ENCODE results near the gene GRAP2.
A peak's percentile ranks its signal among the peaks of the same experiment; 100 is the strongest.

GRAP2 gene

DNA sequence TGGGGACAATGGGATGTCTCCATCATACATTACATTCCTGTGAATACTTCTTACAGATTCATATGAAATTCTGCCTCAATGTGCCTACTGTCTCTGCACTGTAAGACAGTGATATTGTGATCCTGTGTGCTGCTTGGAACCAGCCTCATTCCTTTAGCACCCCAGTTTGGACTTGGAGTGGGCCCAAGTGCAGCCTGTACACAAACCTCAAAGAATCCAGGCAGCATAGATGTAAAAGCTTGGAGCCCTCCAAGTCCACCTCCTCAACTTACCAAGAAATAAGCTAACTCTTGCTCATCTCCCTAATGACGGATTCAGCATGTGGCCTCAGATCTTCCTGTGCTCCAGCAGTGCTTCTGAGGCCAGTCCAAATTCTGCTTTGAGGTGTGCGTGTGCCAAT lies 24.4 kb downstream of the GRAP2 start:
- no peak for DNase-seq (ENCODE audit: low spot score)

DNA sequence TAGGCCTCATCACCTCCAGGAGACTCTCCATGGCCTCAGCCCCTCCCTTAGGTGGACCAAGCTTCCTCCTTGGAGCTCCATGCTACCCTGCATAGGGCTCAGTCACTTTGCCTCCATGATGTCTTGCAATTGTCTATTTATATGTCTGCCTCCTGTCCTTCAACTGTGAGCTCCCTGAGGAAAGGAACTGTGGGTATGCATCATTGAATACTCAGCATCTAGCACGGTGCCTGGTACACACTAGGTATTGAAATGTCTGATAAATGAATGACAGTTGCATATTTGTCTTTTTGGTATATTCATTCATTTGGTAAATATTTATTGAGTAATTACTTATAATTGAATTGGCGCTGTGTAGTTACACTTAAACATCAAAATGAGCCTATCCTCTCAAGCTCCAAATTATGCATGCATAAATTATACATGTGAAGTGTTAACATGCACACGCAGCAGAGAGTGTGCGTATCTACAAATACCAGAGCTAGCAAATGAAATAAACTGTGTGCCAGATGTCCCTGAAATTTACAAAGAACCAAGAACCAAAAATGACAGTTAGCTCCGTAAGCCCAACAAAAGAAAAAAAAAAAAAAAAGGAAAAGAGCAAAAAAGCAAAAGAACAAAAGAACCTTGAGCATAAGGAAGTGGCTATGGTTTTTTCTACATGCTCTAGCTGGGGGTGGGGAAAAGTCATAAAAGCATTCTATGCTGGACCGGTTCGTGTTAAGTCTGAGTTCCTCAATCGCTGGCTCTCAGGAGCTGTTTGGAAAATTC lies 25.2 kb downstream of the GRAP2 start:
- no peak for DNase-seq (ENCODE audit: low spot score)

DNA sequence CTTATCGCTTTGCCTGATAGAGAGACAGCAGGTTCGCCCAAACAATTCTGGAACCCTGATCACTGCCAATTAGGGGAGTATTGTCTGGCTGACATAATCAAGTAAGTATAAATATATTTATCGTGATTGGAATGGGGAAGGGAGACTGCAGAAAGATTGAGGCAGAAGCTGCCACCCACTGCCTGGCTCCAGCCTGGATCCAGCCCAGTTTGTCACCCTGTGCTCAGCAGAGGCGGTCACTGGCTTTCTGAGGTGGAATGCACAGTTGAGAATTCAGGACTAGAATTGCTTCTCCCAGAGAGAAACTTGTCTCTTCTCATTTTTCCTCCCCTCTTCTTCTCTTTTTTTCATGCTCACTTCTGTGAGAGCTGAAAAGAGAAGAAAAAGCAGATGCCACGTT lies 25.9 kb downstream of the GRAP2 start:
- DNase-seq (ENCODE audit: low spot score) = no peak

DNA sequence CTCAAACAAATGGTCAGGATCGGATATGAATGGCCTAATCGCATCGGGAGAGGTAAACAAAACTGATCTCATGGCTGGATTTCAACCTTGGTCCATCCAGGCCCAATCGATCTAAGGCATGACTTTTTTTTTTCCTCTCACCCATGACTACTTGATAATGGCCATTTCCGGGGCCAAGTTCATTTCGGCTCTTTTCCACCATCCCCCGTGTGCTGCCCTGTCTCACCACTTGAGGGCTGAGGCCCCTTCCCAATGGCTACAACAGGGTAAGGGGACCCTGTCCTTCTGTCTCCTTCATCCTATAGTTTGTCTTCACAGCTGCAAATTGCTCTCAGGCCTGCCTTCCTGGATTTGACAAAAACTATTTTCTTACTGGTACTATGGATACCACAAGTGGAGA lies 26.7 kb downstream of the GRAP2 start:
- no peak for DNase-seq (ENCODE audit: low spot score)

DNA sequence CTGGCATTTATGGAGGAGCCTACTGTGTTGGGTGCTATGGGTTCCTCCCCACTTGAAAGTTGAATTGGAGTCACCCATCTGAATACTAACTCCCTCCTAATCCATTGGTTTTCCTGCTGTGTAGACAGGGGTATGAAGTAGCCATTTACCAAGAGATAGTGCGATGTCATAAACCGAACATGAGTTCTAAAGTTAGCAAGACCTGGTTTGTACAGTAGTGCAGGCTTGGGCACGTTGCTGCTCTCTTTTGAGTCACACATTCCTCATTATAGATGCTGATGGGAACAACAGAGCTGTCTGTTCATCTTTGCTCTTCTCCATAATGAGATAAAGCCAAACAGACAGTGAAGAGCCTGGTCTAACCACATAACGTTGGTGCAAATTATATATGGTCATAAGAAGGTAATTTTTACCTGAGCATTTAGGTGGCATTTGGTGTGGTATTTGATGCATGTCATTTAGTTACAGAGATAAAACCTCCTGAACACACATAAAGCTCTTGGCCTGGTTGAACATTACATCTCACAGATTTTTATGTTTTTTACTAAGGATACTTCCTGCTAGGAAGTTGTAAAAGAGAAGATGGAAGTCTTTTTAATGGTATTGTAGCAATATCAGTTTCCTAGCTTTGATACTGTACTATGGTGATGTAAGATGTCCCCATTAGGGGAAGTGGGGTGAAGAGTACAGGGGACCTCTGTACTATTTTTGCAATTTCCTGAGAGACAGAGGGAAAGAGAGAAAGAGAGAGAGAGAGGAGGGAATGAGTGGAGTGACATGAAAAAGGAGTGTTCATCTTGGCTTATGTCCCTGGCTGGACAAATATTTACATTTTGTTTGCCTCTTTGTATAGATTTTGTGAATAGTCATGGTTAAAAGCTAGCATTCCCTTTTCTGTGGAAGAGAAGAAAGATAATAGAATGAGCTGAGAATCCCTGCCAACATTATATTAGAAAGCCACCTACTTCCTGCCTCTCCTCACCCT lies 27.9 kb downstream of the GRAP2 start:
- no peak for DNase-seq (ENCODE audit: low spot score)

DNA sequence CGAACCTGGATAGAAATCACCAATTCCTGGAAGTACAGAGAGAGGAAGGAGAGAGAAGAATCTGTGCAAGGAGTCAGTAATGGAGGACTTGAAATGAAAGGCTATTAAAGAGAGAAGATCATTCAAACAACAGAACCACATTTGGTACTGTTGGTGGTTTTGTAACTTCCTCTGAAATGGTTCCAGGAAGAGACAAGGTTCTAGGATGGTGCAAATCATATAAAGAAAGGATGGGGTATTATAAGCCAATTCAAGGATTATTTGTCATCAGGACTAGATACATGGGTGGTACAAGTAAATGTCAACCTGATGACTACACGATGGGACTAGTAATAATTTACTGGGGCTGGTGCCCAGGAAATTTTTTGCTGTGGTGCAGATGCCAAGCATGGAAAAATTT lies 30.4 kb downstream of the GRAP2 start:
- DNase-seq (ENCODE audit: low spot score) = no peak

DNA sequence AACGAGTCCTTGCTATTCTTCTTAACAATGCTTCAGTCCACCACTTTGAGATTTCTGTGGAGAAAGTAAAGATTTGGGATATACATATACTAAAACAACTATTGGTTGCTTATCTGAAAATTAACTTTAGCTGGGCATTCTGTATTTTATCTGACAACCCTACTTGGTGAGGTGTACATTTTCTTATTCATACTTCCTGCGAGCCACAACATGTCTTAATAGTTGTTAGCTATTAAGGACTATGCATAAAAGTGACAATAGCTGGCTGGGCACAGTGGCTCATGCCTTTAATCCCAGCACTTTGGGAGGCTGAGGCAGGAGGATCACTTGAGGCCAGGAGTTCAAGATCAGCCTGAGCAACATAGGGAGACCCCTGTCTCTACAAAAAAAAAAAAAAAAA lies 31.3 kb downstream of the GRAP2 start:
- DNase-seq (ENCODE audit: low spot score) = no peak

DNA sequence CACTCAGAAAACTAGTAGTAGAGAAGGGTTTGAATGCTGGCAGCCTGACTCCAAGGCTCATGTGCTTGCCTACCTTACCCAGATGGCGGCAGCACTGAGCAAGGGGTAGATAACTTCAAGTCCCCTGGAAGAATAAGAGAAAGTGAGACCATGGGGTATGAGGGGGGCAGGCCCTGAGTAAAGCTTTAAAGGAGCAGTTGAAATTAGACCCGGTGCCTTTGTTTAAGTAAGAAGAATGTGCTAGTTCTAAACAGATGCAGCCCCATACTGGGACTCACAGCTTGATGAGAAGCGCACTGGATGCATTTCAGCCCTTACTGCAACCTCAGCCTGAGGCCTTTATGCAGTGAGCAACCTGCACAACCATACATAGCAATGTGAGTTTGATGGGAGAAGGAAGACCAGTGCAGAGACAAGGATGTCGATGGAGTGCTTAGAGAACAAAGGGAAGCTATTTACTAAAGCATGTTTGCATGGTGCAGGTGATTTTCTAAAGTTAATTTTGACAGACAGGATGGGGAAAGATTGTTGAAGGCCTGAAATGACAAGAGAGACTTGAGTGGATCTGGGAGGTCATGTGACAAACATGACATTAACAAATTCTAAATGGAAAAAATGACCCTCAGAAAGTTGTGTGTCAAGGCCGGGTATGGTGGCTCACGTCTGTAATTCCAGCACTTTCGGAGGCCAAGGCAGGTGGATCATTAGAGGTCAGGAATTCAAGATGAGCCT lies 32.2 kb downstream of the GRAP2 start:
- DNase-seq (ENCODE audit: low spot score) = peak; percentile 14

DNA sequence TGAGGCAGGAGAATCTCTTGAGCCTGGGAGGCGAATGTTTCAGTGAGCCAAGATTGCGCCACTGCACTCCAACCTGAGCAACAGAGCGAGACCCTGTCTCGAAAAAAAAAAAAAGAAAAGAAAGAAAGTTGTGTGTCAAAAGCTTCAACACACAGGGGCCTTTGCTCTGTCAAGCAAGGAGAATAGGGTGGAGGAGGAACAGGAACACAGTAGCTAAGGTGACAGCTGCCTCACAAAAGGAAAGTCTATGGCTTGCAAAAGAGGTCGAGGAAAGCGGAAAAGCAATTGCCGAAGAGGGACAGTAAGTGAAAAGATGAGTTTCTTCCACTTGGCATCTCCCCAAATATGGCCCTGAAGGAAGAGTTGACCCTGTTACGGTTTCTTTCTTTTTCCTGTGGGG lies 32.9 kb downstream of the GRAP2 start:
- no peak for DNase-seq (ENCODE audit: low spot score)

DNA sequence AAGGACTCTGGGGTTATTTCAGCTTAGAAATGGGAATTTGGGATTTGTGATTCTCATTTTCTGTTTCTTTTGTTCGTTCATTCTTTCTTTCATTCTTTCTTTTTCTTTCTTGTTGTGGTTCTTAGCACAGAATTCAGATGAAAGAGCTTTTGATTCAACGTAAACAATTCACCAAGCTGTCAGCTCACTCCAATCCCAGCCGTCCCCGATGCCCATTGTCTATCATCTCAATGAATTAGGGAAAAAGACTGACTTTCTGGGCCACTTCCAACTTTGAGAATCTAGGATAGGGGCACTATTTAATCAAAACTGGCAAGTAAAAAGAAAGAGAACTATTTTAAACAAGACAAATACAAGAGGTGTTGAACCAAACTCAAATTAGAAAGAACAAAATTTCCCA lies 34.2 kb downstream of the GRAP2 start:
- no peak for DNase-seq (ENCODE audit: low spot score)

DNA sequence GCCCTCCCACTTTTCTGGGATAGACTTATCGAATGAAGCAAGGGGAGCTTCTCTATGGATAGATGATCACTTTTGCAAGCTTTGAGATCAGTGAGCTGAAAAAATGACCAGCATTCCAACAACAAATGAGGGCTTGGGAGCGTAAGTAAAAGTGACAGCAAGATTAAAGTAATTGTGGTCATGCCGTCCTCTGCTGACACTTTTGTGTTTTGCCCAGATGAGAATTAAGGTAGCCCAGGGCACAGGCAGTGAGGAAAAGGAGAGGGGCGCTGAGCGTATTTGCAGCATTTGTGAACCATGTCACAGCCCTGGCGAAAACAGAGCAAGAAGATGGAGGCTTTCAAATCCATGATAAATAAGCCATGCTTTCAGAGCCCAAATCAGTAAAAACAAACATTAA lies 34.7 kb downstream of the GRAP2 start:
- no peak for DNase-seq (ENCODE audit: low spot score)

DNA sequence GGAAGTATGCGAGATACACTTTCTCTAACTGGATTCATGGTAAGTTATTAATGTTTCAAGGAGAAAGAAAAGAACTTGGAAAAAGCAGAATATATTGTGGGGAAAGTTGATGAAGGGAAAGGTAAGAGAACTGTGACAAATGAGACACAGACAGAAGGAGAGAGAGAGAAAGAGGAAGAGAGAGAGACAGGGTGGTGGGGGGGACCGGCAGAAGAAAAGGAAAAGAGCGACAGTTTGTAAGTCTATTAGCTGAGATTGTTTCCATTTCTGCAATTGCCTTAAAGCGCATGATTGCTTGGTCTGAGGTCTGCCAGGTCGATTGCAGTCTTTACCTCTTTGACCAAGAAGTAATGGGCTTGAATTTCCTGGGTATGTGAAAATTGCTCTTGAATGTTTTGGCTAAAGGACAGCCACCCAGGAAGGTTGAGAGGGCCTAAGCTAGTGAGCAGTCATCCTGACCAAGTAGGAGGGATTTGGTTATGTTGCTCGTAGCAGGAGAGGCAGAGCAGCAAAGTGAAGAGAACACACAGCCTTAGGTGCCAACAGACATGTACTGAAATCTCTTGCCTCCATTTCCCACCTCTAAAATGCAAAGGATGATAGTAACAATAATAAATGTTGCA lies 35.8 kb downstream of the GRAP2 start:
- DNase-seq (ENCODE audit: low spot score) = no peak

DNA sequence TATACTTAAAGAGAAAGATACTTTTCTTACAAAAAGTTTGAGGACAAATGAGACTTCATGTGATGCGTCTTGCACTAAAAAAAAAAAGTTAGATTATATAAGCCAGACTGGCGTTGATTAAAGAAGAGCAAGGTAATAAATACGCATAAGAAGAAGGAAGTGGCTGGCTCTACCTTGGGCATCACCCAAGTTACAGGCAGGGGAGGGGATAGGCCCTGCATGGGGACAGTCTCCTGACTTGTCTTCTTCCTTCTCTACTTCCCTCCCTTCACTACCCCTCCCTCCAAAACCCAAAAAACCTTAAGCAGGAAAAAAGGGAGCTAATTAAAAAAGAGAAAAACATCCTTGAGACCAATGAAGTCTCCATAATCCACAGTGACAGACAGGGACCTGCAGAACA lies 37.0 kb downstream of the GRAP2 start:
- DNase-seq (ENCODE audit: low spot score) = no peak

DNA sequence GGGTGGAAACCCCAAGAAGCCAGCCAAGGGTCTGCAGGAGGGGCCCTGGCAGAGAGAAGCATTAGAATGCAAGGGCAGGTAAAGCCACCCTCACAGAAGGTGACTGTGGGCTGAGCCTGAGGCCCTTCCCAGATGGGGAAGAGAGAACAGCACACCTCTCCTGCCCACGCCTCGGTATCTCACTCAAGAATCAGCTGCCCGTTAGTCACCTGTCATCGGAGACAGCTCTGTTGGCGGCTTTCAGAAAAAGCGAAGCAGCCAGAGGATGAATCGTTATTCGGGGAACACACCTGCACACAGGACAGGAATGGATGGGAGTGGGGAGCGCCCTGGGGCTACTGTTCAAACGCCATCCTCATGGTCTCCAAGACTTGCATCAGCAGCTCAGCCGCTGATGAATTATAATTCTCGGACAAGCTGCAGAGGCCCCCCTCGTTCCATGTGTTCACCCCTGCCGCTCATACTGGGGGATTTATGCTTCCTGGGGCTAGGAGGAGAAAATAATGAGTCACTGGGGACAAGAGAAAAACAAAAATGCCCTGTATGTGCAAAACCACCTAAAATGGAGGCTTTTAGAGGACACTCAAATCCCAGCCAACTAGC lies 37.7 kb downstream of the GRAP2 start:
- DNase-seq (ENCODE audit: low spot score) = no peak

DNA sequence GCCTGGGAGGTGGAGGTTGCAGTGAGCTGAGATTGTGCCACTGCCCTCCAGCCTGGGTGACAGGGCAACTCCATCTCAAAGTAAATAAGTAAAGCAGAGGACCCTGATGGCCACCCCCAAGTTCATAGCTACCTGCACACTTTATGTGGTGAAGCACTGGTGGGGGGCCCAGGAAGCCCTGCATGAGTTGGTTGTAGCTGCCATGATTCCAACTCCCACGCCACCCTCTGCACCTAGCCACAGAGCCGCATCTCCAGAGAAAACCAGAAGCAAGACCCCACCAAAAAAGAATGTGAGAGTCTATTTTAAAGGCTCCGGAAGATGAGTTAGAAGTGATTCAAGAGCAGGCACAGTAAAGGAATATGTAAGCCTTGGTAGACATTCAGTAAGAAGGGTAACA lies 38.9 kb downstream of the GRAP2 start:
- DNase-seq (ENCODE audit: low spot score) = no peak

DNA sequence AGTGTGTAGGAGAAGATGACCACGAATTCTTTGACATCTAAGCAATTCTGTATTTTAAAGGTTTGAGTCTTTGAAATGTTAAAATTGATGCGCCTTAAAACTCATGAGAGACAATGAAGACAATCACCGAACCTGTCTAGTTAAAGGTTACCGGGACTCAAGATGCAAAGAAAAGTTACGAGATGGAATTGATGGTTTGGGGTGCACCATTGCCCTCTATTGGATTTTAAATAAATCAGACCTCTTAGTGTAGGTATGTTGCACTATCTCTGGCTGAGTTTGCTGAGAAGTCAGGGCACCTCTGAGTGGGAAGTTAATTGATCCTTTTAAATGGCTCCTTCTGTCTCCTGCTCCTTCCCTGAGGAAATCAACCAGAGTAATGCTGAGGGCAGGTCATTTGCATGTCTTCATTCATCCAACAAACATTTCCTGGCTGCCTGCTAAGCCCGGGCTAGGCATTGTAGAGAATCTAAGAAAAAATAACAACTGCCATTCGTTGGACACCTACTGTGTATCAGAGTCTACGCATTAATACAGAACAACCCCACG lies 39.9 kb downstream of the GRAP2 start:
- no peak for DNase-seq (ENCODE audit: low spot score)

DNA sequence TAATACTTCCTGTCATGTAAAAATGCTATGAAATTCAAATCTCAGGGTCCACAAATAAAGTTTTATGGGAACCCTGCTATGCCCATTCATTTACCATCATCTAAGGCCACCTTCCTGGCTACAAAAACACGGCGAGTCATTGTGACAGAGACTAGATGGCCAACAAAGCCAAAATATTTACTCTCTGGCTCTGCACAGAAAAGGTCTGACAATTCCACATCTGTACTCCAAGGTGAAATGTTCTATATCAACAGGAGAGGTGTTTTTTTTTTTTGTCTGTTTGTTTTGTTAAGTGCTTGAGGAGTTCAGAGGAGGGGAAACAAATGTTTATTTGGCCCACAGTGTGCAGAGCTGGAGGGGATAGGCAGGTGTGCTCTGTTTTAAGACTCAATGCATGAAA lies 40.7 kb downstream of the GRAP2 start:
- DNase-seq (ENCODE audit: low spot score) = no peak

DNA sequence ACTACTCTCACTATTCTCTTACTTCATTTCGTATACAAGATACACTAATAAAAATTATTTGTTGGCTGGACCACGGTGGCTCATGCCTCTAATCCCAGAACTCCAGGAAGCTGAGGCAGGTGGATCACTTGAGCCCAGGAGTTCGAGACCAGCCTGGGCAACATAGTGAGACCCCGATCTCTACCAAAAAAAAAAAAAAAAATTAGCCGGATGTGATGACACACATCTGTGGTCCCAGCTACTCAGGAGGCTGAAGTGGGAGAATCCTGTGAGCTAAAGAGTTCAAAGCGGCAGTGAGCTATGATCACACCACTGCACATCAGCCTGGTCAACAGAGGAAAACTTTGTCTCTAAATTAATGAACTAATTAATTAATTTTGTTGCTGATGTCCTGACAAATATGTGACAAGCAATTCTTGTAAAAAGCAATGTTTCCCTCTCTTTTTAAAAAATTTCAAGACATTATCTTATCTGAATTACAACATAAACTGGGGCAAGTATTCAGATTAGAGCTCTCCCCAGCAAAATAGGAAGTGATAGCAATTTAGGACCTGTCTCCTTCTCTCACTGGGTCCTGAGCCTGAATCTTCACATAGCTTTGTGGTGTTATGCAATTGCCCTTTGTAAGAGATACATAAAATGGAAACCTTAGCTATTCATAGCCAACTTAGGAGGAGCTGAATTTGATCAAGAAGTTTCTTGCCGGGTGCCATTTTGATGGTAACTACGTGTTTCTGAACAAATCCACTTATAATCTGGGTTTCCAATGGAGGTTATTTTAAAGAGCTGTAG lies 41.8 kb downstream of the GRAP2 start:
- no peak for DNase-seq (ENCODE audit: low spot score)

DNA sequence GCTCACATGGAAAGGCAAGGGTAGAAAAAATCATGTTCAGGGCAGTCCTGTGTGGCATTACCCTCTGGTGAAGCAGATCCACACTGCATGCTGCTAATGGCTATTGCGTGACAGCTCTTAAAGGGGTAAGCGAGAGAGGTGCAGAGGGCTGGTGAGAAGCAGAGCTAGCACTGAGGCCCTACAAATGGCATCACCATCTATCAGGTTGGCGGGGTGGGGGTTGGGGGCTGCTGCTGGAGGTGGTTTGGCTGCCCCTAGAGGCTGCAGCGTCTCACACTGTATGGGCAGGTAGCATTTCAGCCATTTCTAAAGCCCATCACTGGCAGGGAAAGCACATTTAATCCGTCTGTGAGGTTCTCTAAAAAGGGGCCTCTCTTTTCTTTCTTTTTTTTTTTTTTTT lies 42.5 kb downstream of the GRAP2 start:
- no peak for DNase-seq (ENCODE audit: low spot score)
